ENCODE measurements around the gene WFIKKN1.

The WFIKKN1 gene

GRCh38 chr16:629833-630248 lies 944 bp upstream of the WFIKKN1 start (continued):
- TF ChIP-seq HIC1 (tag by site-specific recombination; IDR thresholded peaks at IDR 0.05): no peak; the same call in 1 of the 2 replicates
- no peak for TF ChIP-seq YY2 (tag by site-specific recombination; IDR thresholded peaks at IDR 0.05)
- no peak for TF ChIP-seq ZNF341 (tag by site-specific recombination; IDR thresholded peaks at IDR 0.05; ENCODE audit: low read depth)
- TF ChIP-seq, protein P1, sequence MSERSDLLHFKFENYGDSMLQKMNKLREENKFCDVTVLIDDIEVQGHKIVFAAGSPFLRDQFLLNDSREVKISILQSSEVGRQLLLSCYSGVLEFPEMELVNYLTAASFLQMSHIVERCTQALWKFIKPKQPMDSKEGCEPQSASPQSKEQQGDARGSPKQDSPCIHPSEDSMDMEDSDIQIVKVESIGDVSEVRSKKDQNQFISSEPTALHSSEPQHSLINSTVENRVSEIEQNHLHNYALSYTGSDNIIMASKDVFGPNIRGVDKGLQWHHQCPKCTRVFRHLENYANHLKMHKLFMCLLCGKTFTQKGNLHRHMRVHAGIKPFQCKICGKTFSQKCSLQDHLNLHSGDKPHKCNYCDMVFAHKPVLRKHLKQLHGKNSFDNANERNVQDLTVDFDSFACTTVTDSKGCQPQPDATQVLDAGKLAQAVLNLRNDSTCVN (tag by site-specific recombination; optimal IDR thresholded peaks at IDR 0.05): no peak
- TF ChIP-seq GLIS2 (tag by site-specific recombination; IDR thresholded peaks at IDR 0.05): 0 out of 2 replicates have a peak, but pooled peaks have one; percentile 27
- 0 out of 2 replicates have a peak, but pooled peaks have one; percentile 31 for TF ChIP-seq ZBTB8A (tag by site-specific recombination; IDR thresholded peaks at IDR 0.05)
- 0 out of 2 replicates have a peak, but pooled peaks have one; percentile 11 for TF ChIP-seq KLF1 (tag by site-specific recombination; IDR thresholded peaks at IDR 0.05)
- TF ChIP-seq ZNF776 (tag by site-specific recombination; IDR thresholded peaks at IDR 0.05; ENCODE audit: borderline replicate concordance): no peak
- 0 out of 2 replicates have a peak, but pooled peaks have one; percentile 8 for TF ChIP-seq BCL11A (tag by site-specific recombination; IDR thresholded peaks at IDR 0.05; ENCODE audit: low read depth)

DNA sequence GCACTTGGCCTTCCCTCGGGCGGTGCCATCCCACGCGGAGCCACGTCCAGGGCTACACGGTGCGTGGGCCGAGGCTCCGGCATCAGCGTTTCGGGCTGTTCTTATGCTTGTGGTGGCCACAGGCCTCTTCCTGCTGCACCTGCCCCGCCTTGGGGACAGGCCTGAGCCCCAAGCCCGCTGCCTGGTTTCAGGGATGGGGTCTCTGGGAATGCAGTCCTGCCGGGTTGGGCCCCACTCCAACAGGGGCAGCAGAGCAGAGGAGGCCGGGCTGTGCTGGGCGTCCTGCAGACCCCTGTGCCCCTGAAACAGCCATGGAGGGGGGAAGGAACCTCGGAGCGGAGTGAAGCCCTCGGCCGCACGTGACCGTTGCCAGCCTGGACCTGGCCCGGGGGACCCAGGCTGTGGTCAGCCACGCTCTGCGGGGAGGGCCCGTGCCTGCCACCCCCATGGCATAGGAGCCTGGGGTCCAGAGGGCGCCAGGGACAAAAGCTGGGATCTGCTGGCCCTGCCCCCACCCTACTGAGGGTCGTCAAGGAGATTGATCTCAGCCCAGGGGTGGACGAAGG lies 453 bp upstream of the WFIKKN1 start:
- Histone ChIP-seq H3K4me1 (ENCODE audit: control insufficient read depth, insufficient read depth, low read length) (peaks cover 2% of the 10 kb centered on the region; the same call in 1 of the 2 replicates), H3K36me3 (ENCODE audit: control insufficient read depth in 2 of 2, insufficient read depth in 1 of 2, low read length in 2 of 2) (peaks cover 0 to 20% of the 10 kb centered on the region in 2 experiments; a peak in 1 of 3 replicates), H3K27ac (ENCODE audit: extremely low read depth, low read depth, low read length) (peak overlapping the region; percentile 24; the same call in 1 of the 2 replicates), H3K9me3 (ENCODE audit: control insufficient read depth, insufficient read depth, low read depth, low read length) (no peaks in the 10 kb centered on the region), H3K4me3 (ENCODE audit: low read depth, low read length) (no peak overlapping the region)
- POLR2A ChIA-PET: interaction anchor here (0.6 kb wide), 1 partner anchor 108 kb away, joined by 4 read pairs; no protein-coding TSS in a partner anchor
- CTCF ChIA-PET: no interaction called here
- TF ChIP-seq ZNF48 (tag by site-specific recombination; IDR thresholded peaks at IDR 0.05) (no peak), GLIS2 (tag by site-specific recombination; IDR thresholded peaks at IDR 0.05) (peak; percentile 7; the same call in 1 of the 2 replicates), ZNF600 (tag by site-specific recombination; IDR thresholded peaks at IDR 0.05) (peak; percentile 56), EGR2 (tag by site-specific recombination; IDR thresholded peaks at IDR 0.05; ENCODE audit: low read depth) (peak; percentile 79), ZNF768 (tag by site-specific recombination; IDR thresholded peaks at IDR 0.05) (no peak), ZFHX2 (tag by site-specific recombination; conservative IDR thresholded peaks at IDR 0.05) (peak; percentile 82), ZNF211 (tag by site-specific recombination; IDR thresholded peaks at IDR 0.05; ENCODE audit: low read depth) (no peak), ZNF623 (tag by site-specific recombination; IDR thresholded peaks at IDR 0.05) (peak; percentile 19; the same call in 1 of the 2 replicates), ZNF426 (tag by site-specific recombination; IDR thresholded peaks at IDR 0.05) (no peak), ZBTB6 (tag by site-specific recombination; IDR thresholded peaks at IDR 0.05) (peak; percentile 34; the same call in 1 of the 2 replicates)

DNA sequence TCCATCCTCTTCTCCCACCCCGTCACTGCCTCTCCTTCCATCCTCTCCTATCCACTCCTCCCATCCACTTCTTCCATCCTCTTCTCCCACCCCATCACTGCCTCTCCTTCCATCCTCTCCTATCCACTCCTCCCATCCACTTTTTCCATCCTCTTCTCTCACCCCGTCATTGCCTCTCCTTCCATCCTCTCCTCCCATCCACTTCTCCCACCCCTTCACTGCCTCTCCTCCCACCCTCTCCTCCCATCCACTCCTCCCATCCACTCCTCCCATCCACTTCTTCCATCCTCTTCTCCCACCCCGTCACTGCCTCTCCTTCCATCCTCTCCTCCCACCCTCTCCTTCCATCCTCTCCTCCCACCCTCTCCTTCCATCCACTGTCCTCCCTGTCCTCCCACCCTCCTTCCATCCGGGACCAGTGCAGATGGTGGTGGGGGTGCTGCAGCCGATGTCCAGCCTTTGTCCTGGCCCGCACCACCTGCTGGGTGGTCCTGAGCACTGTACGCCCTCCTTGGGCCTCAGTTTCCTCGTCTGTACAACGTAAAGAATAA lies 1.1 kb downstream of the WFIKKN1 start:
- peaks cover 2% of the 10 kb centered on the region; the same call in 1 of the 2 replicates for H3K4me1 ChIP-seq (ENCODE audit: control insufficient read depth, insufficient read depth, low read length)
- H3K4me3 ChIP-seq (ENCODE audit: low read depth, low read length): no peak overlapping the region
- CTCF ChIA-PET: no interaction called here
- H3K36me3 ChIP-seq (ENCODE audit: control insufficient read depth in 2 of 2, insufficient read depth in 1 of 2, low read length in 2 of 2): peaks cover 0 to 20% of the 10 kb centered on the region in 2 experiments; a peak in 1 of 3 replicates
- no peak overlapping the region for H3K27ac ChIP-seq (ENCODE audit: extremely low read depth, low read depth, low read length)
- POLR2A ChIA-PET: interaction anchor here (0.7 kb wide), 1 partner anchor 14 kb away, joined by 3 read pairs; no protein-coding TSS in a partner anchor
- H3K9me3 ChIP-seq (ENCODE audit: control insufficient read depth, insufficient read depth, low read depth, low read length): no peaks in the 10 kb centered on the region
- no peak for TF ChIP-seq ZNF202 (tag by site-specific recombination; IDR thresholded peaks at IDR 0.05; ENCODE audit: borderline replicate concordance)
- TF ChIP-seq, protein P2, sequence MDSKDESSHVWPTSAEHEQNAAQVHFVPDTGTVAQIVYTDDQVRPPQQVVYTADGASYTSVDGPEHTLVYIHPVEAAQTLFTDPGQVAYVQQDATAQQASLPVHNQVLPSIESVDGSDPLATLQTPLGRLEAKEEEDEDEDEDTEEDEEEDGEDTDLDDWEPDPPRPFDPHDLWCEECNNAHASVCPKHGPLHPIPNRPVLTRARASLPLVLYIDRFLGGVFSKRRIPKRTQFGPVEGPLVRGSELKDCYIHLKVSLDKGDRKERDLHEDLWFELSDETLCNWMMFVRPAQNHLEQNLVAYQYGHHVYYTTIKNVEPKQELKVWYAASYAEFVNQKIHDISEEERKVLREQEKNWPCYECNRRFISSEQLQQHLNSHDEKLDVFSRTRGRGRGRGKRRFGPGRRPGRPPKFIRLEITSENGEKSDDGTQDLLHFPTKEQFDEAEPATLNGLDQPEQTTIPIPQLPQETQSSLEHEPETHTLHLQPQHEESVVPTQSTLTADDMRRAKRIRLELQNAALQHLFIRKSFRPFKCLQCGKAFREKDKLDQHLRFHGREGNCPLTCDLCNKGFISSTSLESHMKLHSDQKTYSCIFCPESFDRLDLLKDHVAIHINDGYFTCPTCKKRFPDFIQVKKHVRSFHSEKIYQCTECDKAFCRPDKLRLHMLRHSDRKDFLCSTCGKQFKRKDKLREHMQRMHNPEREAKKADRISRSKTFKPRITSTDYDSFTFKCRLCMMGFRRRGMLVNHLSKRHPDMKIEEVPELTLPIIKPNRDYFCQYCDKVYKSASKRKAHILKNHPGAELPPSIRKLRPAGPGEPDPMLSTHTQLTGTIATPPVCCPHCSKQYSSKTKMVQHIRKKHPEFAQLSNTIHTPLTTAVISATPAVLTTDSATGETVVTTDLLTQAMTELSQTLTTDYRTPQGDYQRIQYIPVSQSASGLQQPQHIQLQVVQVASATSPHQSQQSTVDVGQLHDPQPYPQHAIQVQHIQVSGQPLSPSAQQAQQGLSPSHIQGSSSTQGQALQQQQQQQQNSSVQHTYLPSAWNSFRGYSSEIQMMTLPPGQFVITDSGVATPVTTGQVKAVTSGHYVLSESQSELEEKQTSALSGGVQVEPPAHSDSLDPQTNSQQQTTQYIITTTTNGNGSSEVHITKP (tag by site-specific recombination; IDR thresholded peaks at IDR 0.05): no peak
- TF ChIP-seq ZNF433 (tag by site-specific recombination; IDR thresholded peaks at IDR 0.05; ENCODE audit: low read depth): no peak

All from HEK293 (cell line).